IMR-90 (cell line): ENCODE data around the gene TBPL2. TPM values are rescaled to one million over a fixed set of nuclear protein-coding genes. Genes with fewer than 3 reads are reported as not detected.

Source experiments
- ATAC-seq: fragments of 200-7000 bp; cut with Tn5 transposase; 2 replicates; pipeline ENCODE4 v1.9.1; 2020; ENCODE audit warnings: low read depth, mild to moderate bottlenecking, moderate library complexity
- BruUV-seq: library from RNA; stranded (reverse); fragments of 400-500 nt; replicated peaks from 2 replicates; lab custom pipeline; 2021; lab: Mats Ljungman, UMichigan
- CTCF ChIA-PET: fragments of 300-600 bp; formaldehyde crosslinking; extraction: SDS; loops from one replicate; lab custom pipeline; 2021; ENCODE audit warnings: antibody characterized with exemption; lab: Yijun Ruan, JAX
- POLR2A ChIA-PET: fragments of 300-600 bp; sonication (Branson Sonifier 250); formaldehyde crosslinking; loops from one replicate; lab custom pipeline; 2022; ENCODE audit warnings: antibody characterized with exemption; ENCODE audit not compliant: unreplicated experiment; lab: Charles Lee
- DNase-seq: peaks from one replicate; pipeline ENCODE4 v3.0.0; 2013
- H2AFZ ChIP-seq: replicated peaks from 2 replicates; pipeline ENCODE3; 2013; ENCODE audit warnings: low read length, mild to moderate bottlenecking; ENCODE audit not compliant: poor library complexity
- H2AK5ac ChIP-seq: 2 replicates; pipeline ENCODE4 v1.6.1; 2013; ENCODE audit warnings: low read depth, low read length, inconsistent platforms
- H2AK9ac ChIP-seq: replicated peaks from 2 replicates; pipeline ENCODE3; 2013; ENCODE audit warnings: mild to moderate bottlenecking, low read depth, low read length, moderate library complexity; ENCODE audit not compliant: poor library complexity
- H2BK120ac ChIP-seq: 2 replicates; pipeline ENCODE4 v1.6.1; 2013; ENCODE audit warnings: low read depth, low read length, inconsistent platforms
- H2BK15ac ChIP-seq: 3 replicates; pipeline ENCODE4 v1.6.1; 2013; ENCODE audit warnings: low read depth, low read length, inconsistent platforms
- H2BK20ac ChIP-seq: 2 replicates; pipeline ENCODE4 v1.6.1; 2013; ENCODE audit warnings: low read depth, mild to moderate bottlenecking, inconsistent platforms, low read length, moderate library complexity
- H2BK5ac ChIP-seq: 2 replicates; pipeline ENCODE4 v1.6.1; 2013; ENCODE audit warnings: mild to moderate bottlenecking, low read depth, low read length, inconsistent platforms; ENCODE audit not compliant: poor library complexity, severe bottlenecking
- H3K14ac ChIP-seq: replicated peaks from 2 replicates; pipeline ENCODE4 v1.6.1; 2013; ENCODE audit warnings: low read depth, low read length, inconsistent platforms
- H3K18ac ChIP-seq: 2 replicates; pipeline ENCODE4 v1.6.1; 2013; ENCODE audit warnings: low read depth, low read length, control low read depth
- H3K23ac ChIP-seq: 2 replicates; pipeline ENCODE4 v1.6.1; 2013; ENCODE audit warnings: low read depth, low read length, inconsistent platforms
- H3K27ac ChIP-seq: 2 replicates; pipeline ENCODE4 v1.5.1; 2013; ENCODE audit warnings: mild to moderate bottlenecking, control low read depth, low read length; ENCODE audit not compliant: insufficient read depth
- H3K27me3 ChIP-seq: 2 replicates; pipeline ENCODE4 v1.6.1; 2013; ENCODE audit warnings: low read length; ENCODE audit not compliant: control insufficient read depth, insufficient read depth
- H3K36me3 ChIP-seq: 2 replicates; pipeline ENCODE4 v1.6.1; 2013; ENCODE audit warnings: low read length, mixed read lengths; ENCODE audit not compliant: control insufficient read depth, insufficient read depth
- H3K4ac ChIP-seq: 2 replicates; pipeline ENCODE4 v1.6.1; 2013; ENCODE audit warnings: low read depth, low read length, inconsistent platforms
- H3K4me1 ChIP-seq: 2 replicates; pipeline ENCODE4 v1.6.1; 2013; ENCODE audit warnings: low read length, mixed read lengths; ENCODE audit not compliant: control insufficient read depth, insufficient read depth
- H3K4me2 ChIP-seq: 2 replicates; pipeline ENCODE4 v1.6.1; 2013; ENCODE audit warnings: low read depth, mild to moderate bottlenecking, control low read depth, low read length, moderate library complexity
- H3K4me3 ChIP-seq: 2 replicates; pipeline ENCODE4 v1.5.1; 2013; ENCODE audit warnings: low read depth, mild to moderate bottlenecking, control low read depth, low read length, moderate library complexity; ENCODE audit not compliant: insufficient read depth
- H3K56ac ChIP-seq: 2 replicates; pipeline ENCODE4 v1.6.1; 2013; ENCODE audit warnings: low read length, inconsistent platforms; ENCODE audit not compliant: insufficient read depth; ENCODE audit errors: extremely low read depth
- H3K79me1 ChIP-seq, 2 experiments: 2 replicates each; pipeline ENCODE4 v1.6.1; 2013; ENCODE audit warnings: low read length in 2 of 2, inconsistent platforms in 1 of 2, low read depth in 1 of 2
- H3K9ac ChIP-seq: 2 replicates; pipeline ENCODE4 v1.6.1; 2013; ENCODE audit warnings: low read depth, low read length, control low read depth
- H3K9me1 ChIP-seq: 2 replicates; pipeline ENCODE4 v1.6.1; 2013; ENCODE audit warnings: low read length, inconsistent platforms; ENCODE audit not compliant: insufficient read depth
- H3K9me3 ChIP-seq: 2 replicates; pipeline ENCODE4 v1.6.1; 2013; ENCODE audit warnings: low read length; ENCODE audit not compliant: control insufficient read depth, insufficient read depth
- H4K20me1 ChIP-seq: 2 replicates; pipeline ENCODE4 v1.6.1; 2013; ENCODE audit warnings: low read length, inconsistent platforms; ENCODE audit not compliant: insufficient read depth
- H4K5ac ChIP-seq: 2 replicates; pipeline ENCODE4 v1.6.1; 2013; ENCODE audit warnings: mild to moderate bottlenecking, low read depth, low read length, control low read depth
- H4K8ac ChIP-seq, 2 experiments: 2 replicates each; pipeline ENCODE4 v1.6.1; 2013; ENCODE audit warnings: low read depth in 2 of 2, low read length in 2 of 2, control low read depth in 1 of 2, inconsistent platforms in 1 of 2
- H4K91ac ChIP-seq: 2 replicates; pipeline ENCODE4 v1.6.1; 2013; ENCODE audit warnings: low read depth, low read length, inconsistent platforms; ENCODE audit not compliant: insufficient read depth
- CEBPB ChIP-seq: IDR thresholded peaks from 2 replicates; pipeline ENCODE4 v1.6.1; 2012; ENCODE audit warnings: low read depth, low read length, improper control_type of control experiment
- CHD1 ChIP-seq: IDR thresholded peaks from 2 replicates; pipeline ENCODE4 v1.6.1; 2012; ENCODE audit warnings: low read depth, low read length, improper control_type of control experiment
- FOS ChIP-seq: fragments of 150-350 bp; IDR thresholded peaks from 2 replicates; pipeline ENCODE4 v1.6.1; 2016; ENCODE audit warnings: low read depth, low read length
- MAZ ChIP-seq: IDR thresholded peaks from 2 replicates; pipeline ENCODE4 v1.6.1; 2012; ENCODE audit warnings: low read depth, mild to moderate bottlenecking, low read length, improper control_type of control experiment, moderate library complexity, borderline replicate concordance
- POLR2A ChIP-seq: IDR thresholded peaks from 2 replicates; pipeline ENCODE4 v1.6.1; 2012; ENCODE audit warnings: mild to moderate bottlenecking, low read depth, low read length
- RCOR1 ChIP-seq: IDR thresholded peaks from 2 replicates; pipeline ENCODE4 v1.6.1; 2012; ENCODE audit warnings: mild to moderate bottlenecking, low read length, improper control_type of control experiment; ENCODE audit not compliant: insufficient replicate concordance
- SMC3 ChIP-seq: fragments of 150-350 bp; IDR thresholded peaks from 2 replicates; pipeline ENCODE4 v1.6.1; 2016; ENCODE audit warnings: low read depth, mild to moderate bottlenecking, antibody characterized with exemption, low read length, moderate library complexity
- WGBS, 2 experiments: methylation state at CpG; one replicate each; pipeline versions ENCODE4 v1.1.5 to v1.1.7; 2013; ENCODE audit warnings: missing lambda C conversion rate in 2 of 2; ENCODE audit not compliant: insufficient read length in 1 of 2; ENCODE audit errors: extremely low coverage in 2 of 2; 5-methylcytosine and 5-hydroxymethylcytosine counted together
- dilution Hi-C: fragments of 300-500 bp; cut with HindIII; formaldehyde crosslinking; loops from one replicate; pipeline ENCODE4 v1.14.3; 2018; ENCODE audit warnings: low sequenced_read_pairs; ENCODE audit not compliant: unreplicated experiment
- in situ Hi-C: fragments of 300-500 bp; cut with MboI; formaldehyde crosslinking; loops from 3 replicates; pipeline ENCODE4 v1.14.3; 2019; ENCODE audit warnings: low sequenced_read_pairs, inconsistent platforms, mixed read lengths
- intact Hi-C: fragments of 100-400 bp; cut with micrococcal nuclease; formaldehyde crosslinking; loops from 2 replicates; pipeline ENCODE4 v1.10.0; 2022
- polyA plus RNA-seq, 3 experiments: library from polyadenylated mRNA; depleted of rRNA; stranded (reverse); fragments of >200 nt; gene quantifications; 2 replicates each; pipeline ENCODE4 v1.2.3, GENCODE V29; 2012; ENCODE audit warnings: low replicate concordance in 1 of 3
- total RNA-seq: library from RNA; depleted of rRNA; stranded (reverse); fragments of >200 nt; gene quantifications from 2 replicates; pipeline ENCODE4 v1.2.3, GENCODE V29; 2012
- TF ChIP-seq, protein P1 (sequence below): fragments of 150-350 bp; IDR thresholded peaks from 2 replicates; pipeline ENCODE4 v1.6.1; 2016; ENCODE audit warnings: low read depth, mild to moderate bottlenecking, low read length, moderate library complexity, borderline replicate concordance
- TF ChIP-seq, protein P2 (sequence below): fragments of 150-350 bp; IDR thresholded peaks from 2 replicates; pipeline ENCODE4 v1.6.1; 2017; ENCODE audit warnings: mild to moderate bottlenecking, antibody characterized with exemption, low read length, low read depth
- TF ChIP-seq, protein P3 (sequence below): conservative IDR thresholded peaks from 2 replicates; pipeline ENCODE4 v1.5.1; 2012; ENCODE audit warnings: mild to moderate bottlenecking, low read depth, low read length, improper control_type of control experiment

The TBPL2 gene
- total and polyA plus RNA-seq, 2 of the 4 experiments (the other 2 are of a cell fraction), result not detected

GRCh38 chr14:55423969-55424368, 16.4 kb downstream of the TBPL2 start:
- whole genome bisulfite sequencing, 2 experiments, result no CpG with 5 or more reads among the region's 2 CpGs
- Histone ChIP-seq H3K27me3 (peaks cover 11% of the 10 kb centered on the region), H3K18ac (no peak overlapping the region), H2BK120ac (no peak overlapping the region), H2AK9ac (no peak overlapping the region), H4K91ac (no peak overlapping the region), H3K4me1 (no peaks in the 10 kb centered on the region), H4K5ac (no peak overlapping the region), H3K9me1 (no peaks in the 10 kb centered on the region), H2BK5ac (no peak overlapping the region), H3K14ac (no peak overlapping the region), H3K4me2 (no peak overlapping the region), H2AFZ (no peak overlapping the region), H3K4me3 (no peak overlapping the region), H3K27ac (no peak overlapping the region), H3K4ac (no peak overlapping the region), H3K9me3 (no peaks in the 10 kb centered on the region), H2AK5ac (no peak overlapping the region), H3K56ac (no peak overlapping the region), H2BK15ac (no peak overlapping the region), H3K79me1 (no peaks in the 10 kb centered on the region), H4K8ac (no peak overlapping the region), H3K36me3 (no peaks in the 10 kb centered on the region), H4K20me1 (no peaks in the 10 kb centered on the region), H2BK20ac (no peak overlapping the region), H3K23ac (no peak overlapping the region), H3K9ac (no peak overlapping the region)
- in situ Hi-C loops (no loop called here), dilution Hi-C loops (no loop called here), intact Hi-C loops (no loop called here)
- no peak for TF ChIP-seq CHD1
- no peak for TF ChIP-seq FOS
- TF ChIP-seq, protein P1, sequence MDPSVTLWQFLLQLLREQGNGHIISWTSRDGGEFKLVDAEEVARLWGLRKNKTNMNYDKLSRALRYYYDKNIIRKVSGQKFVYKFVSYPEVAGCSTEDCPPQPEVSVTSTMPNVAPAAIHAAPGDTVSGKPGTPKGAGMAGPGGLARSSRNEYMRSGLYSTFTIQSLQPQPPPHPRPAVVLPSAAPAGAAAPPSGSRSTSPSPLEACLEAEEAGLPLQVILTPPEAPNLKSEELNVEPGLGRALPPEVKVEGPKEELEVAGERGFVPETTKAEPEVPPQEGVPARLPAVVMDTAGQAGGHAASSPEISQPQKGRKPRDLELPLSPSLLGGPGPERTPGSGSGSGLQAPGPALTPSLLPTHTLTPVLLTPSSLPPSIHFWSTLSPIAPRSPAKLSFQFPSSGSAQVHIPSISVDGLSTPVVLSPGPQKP, result no peak
- no peak for TF ChIP-seq RCOR1
- TF ChIP-seq SMC3, result no peak
- no peak for TF ChIP-seq POLR2A
- TF ChIP-seq CEBPB, result no peak
- TF ChIP-seq, protein P2, sequence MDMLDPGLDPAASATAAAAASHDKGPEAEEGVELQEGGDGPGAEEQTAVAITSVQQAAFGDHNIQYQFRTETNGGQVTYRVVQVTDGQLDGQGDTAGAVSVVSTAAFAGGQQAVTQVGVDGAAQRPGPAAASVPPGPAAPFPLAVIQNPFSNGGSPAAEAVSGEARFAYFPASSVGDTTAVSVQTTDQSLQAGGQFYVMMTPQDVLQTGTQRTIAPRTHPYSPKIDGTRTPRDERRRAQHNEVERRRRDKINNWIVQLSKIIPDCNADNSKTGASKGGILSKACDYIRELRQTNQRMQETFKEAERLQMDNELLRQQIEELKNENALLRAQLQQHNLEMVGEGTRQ, result no peak
- TF ChIP-seq, protein P3, sequence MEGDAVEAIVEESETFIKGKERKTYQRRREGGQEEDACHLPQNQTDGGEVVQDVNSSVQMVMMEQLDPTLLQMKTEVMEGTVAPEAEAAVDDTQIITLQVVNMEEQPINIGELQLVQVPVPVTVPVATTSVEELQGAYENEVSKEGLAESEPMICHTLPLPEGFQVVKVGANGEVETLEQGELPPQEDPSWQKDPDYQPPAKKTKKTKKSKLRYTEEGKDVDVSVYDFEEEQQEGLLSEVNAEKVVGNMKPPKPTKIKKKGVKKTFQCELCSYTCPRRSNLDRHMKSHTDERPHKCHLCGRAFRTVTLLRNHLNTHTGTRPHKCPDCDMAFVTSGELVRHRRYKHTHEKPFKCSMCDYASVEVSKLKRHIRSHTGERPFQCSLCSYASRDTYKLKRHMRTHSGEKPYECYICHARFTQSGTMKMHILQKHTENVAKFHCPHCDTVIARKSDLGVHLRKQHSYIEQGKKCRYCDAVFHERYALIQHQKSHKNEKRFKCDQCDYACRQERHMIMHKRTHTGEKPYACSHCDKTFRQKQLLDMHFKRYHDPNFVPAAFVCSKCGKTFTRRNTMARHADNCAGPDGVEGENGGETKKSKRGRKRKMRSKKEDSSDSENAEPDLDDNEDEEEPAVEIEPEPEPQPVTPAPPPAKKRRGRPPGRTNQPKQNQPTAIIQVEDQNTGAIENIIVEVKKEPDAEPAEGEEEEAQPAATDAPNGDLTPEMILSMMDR, result no peak
- TF ChIP-seq MAZ, result no peak
- DNase-seq (no peak), ATAC-seq (no peak)
- no TSS peak for BruUV-seq
- ChIA-PET CTCF (interaction anchor here (1.4 kb wide), 1 partner anchor 178 kb away, joined by 5 read pairs; no protein-coding TSS in a partner anchor), POLR2A (no interaction called here)
